ENCODE measurements around the gene LARP6.

DNA sequence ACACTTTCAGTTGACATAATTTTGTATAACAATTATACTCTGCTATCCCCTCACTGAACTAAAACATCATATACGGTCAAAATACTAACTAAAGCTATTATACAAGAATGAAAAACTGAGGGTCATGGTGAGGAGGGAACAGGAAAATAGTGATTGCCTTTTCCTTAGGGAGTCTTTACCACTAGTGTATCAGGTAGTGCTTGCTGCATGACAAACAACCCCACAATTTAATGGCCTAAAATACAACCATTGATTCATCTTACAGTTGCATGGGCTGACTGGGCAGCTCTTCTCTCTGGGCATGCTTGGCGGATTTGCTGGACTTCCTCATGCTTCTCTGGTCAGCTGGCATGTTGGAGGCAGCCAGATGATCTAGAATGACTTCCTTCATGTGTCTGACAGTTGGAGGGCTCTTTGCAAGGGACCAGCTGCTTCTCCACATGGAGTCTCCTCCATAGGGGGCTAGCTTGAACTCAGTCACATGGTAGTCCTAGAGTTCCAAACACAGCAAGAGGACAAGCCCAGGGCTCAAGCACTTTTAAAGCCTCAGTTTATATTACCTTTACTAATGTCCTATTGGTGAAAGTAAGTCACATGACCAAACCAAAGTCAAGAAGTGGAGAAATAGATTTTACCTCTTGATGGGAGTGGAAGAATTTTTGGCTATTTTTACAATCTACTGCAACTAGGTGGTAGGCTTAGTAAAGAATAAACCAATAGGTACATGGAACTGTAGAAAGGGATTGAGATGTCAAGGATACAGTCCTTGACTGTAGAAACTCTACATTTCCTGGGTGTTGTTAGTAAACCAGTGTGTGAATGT, 19.5 kb upstream of the LARP6 start:
- TF ChIP-seq, protein P1, sequence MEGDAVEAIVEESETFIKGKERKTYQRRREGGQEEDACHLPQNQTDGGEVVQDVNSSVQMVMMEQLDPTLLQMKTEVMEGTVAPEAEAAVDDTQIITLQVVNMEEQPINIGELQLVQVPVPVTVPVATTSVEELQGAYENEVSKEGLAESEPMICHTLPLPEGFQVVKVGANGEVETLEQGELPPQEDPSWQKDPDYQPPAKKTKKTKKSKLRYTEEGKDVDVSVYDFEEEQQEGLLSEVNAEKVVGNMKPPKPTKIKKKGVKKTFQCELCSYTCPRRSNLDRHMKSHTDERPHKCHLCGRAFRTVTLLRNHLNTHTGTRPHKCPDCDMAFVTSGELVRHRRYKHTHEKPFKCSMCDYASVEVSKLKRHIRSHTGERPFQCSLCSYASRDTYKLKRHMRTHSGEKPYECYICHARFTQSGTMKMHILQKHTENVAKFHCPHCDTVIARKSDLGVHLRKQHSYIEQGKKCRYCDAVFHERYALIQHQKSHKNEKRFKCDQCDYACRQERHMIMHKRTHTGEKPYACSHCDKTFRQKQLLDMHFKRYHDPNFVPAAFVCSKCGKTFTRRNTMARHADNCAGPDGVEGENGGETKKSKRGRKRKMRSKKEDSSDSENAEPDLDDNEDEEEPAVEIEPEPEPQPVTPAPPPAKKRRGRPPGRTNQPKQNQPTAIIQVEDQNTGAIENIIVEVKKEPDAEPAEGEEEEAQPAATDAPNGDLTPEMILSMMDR (conservative IDR thresholded peaks at IDR 0.05; ENCODE audit: low read length) = no peak
- no peak for TF ChIP-seq EZH2phosphoT487 (IDR thresholded peaks at IDR 0.05; ENCODE audit: borderline replicate concordance)

Measured in Loucy (cell line).